Psoas muscle (tissue), 8 donors: ENCODE measurements around the gene TGM2. TPM values are rescaled to one million over a fixed set of nuclear protein-coding genes. Genes with fewer than 3 reads are reported as not detected.
A peak's percentile ranks its signal among the peaks of the same experiment; 100 is the strongest.

ENCODE experiments used
- ATAC-seq, 4 donors: fragments of 200-7000 bp; cut with Tn5 transposase; one replicate each; pipeline ENCODE4 v1.9.1; 2020; ENCODE audit warnings: moderate library complexity in 3 of 4, mild to moderate bottlenecking in 2 of 4
- DNase-seq, 2 donors: peaks; one replicate each; pipeline ENCODE4 v3.0.0-alpha.2; 2020
- H3K27ac ChIP-seq: fragments of 200-600 bp; one replicate; pipeline ENCODE4 v1.8.0; 2022
- H3K27me3 ChIP-seq, 3 donors: fragments of 200-600 bp in 1 of 3; one replicate each; pipeline versions ENCODE4 v1.6.1 to v1.8.0; 2013 to 2022; ENCODE audit warnings: low read length in 2 of 3, mild to moderate bottlenecking in 2 of 3, moderate library complexity in 1 of 3; ENCODE audit not compliant: insufficient read depth in 3 of 3
- H3K36me3 ChIP-seq, 2 donors: fragments of 200-600 bp in 1 of 2; one replicate each; pipeline versions ENCODE4 v1.6.1 to v1.8.0; 2013 to 2022; ENCODE audit warnings: low read depth in 1 of 2, mild to moderate bottlenecking in 1 of 2, moderate library complexity in 1 of 2; ENCODE audit not compliant: insufficient read depth in 1 of 2
- H3K4me1 ChIP-seq: fragments of 200-600 bp; one replicate; pipeline ENCODE4 v1.8.0; 2022
- H3K4me3 ChIP-seq: fragments of 200-600 bp; one replicate; pipeline ENCODE4 v1.8.0; 2022; ENCODE audit warnings: mild to moderate bottlenecking
- H3K9me3 ChIP-seq: fragments of 200-600 bp; one replicate; pipeline ENCODE4 v1.8.0; 2022
- WGBS, 3 donors: extraction: QIAGEN DNeasy Blood & Tissue Kit; methylation state at CpG; one replicate each; pipeline versions ENCODE4 v1.1.6 to v1.1.7; 2013; 5-methylcytosine and 5-hydroxymethylcytosine counted together
- intact Hi-C, 2 donors: fragments of 100-400 bp; cut with DNase I; formaldehyde crosslinking; loops; one replicate each; pipeline versions ENCODE4 v1.11.0 to v1.14.2; 2022
- polyA plus RNA-seq, 3 donors: library from polyadenylated mRNA; stranded (reverse); fragments of 200-250 nt; gene quantifications; one replicate each; pipeline ENCODE4 v1.2.3, GENCODE V29; 2013
- total RNA-seq, 4 donors: library from RNA; stranded (reverse); fragmentation: NEBNext Ultra II Directional in 2 of 4; extraction: Animal tissue kit (Norgen Biotek cat#: 25700) in 2 of 4; gene quantifications; one replicate each; pipeline versions ENCODE4 v1.2.1 to v1.2.4, GENCODE V29; 2021 to 2023
- TF ChIP-seq, protein P1 (sequence below): fragments of 200-600 bp; IDR thresholded peaks from one replicate; pipeline ENCODE4 v1.8.0; 2022; ENCODE audit warnings: antibody characterized with exemption
- donor health status: healthy with polysubstance abuse.
- donor health status: DM: no; HTN: no; CAD: no; lungs with moderate emphysema.
- donor health status: Bipolar disorder and iron deficiency.
- donor health status: healthy.
- donor health status: DM: yes; HTN: yes; CAD: no.
- donor health status: DM: no; HTN: no; CAD: no.
- donor health status: DM: no; HTN: no; CAD: no.
- donor health status: DM: yes; HTN: yes; CAD: no.

Gene TGM2
- total and polyA plus RNA-seq, 7 donors: 23.6 to 235 (median 117) TPM

DNA sequence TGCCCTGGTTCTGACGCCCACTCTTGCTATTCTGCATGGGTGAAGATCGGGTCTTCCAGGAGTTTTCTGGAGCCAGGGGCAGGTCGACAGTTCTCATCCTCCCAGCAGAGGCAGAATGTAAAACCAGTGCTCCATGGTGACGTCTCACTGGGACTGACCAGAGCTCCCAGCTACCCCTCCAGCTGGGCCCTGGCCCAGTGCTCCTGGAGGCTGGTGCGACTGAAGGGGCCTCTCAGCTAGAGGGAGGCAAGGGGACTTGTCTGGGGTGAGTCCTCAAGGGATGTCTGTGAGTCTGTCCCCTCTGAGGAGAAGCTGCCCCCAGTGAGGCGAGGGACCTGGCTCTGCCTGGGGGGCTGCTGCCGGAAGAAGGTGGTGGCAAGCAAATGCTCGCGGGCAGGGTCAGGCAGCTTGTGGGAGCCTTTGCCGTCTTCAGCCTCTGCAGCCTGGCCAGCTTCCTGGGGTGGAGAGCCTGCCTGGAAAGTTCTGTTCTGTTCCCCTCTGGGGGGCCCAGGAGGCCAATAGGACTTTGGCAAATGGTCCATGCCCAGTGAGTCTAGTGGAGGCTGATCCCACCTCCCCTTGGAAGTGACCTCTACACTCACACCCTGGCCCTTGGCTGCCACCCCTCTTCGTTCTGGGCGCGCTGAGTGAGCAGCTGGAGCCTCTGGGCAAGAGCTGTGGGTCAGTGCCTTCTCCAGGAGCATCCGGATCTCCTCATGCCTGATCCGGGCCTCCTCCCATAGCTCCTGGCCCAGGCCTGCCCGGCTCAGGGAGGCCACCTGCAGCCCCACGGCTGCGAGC is 47.9 kb upstream of the TGM2 start:
- WGBS, 3 donors: 55 to 61% (median 56%) methylated on average over 16 to 18 of the region's 18 CpGs
- no peak for DNase-seq
- Histone ChIP-seq H3K4me1 (peaks cover 5% of the 10 kb centered on the region), H3K9me3 (no peaks in the 10 kb centered on the region), H3K27me3 (no peaks in the 10 kb centered on the region), H3K4me3 (no peak overlapping the region), H3K36me3 (no peaks in the 10 kb centered on the region), H3K27ac (no peak overlapping the region)
- intact Hi-C loops: loop anchor here in 1 of 2 donors (10.0 kb wide), 1 partner anchor 288 kb away; no protein-coding TSS in a partner anchor
- TF ChIP-seq, protein P1, sequence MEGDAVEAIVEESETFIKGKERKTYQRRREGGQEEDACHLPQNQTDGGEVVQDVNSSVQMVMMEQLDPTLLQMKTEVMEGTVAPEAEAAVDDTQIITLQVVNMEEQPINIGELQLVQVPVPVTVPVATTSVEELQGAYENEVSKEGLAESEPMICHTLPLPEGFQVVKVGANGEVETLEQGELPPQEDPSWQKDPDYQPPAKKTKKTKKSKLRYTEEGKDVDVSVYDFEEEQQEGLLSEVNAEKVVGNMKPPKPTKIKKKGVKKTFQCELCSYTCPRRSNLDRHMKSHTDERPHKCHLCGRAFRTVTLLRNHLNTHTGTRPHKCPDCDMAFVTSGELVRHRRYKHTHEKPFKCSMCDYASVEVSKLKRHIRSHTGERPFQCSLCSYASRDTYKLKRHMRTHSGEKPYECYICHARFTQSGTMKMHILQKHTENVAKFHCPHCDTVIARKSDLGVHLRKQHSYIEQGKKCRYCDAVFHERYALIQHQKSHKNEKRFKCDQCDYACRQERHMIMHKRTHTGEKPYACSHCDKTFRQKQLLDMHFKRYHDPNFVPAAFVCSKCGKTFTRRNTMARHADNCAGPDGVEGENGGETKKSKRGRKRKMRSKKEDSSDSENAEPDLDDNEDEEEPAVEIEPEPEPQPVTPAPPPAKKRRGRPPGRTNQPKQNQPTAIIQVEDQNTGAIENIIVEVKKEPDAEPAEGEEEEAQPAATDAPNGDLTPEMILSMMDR: no peak
- ATAC-seq: no peak

DNA sequence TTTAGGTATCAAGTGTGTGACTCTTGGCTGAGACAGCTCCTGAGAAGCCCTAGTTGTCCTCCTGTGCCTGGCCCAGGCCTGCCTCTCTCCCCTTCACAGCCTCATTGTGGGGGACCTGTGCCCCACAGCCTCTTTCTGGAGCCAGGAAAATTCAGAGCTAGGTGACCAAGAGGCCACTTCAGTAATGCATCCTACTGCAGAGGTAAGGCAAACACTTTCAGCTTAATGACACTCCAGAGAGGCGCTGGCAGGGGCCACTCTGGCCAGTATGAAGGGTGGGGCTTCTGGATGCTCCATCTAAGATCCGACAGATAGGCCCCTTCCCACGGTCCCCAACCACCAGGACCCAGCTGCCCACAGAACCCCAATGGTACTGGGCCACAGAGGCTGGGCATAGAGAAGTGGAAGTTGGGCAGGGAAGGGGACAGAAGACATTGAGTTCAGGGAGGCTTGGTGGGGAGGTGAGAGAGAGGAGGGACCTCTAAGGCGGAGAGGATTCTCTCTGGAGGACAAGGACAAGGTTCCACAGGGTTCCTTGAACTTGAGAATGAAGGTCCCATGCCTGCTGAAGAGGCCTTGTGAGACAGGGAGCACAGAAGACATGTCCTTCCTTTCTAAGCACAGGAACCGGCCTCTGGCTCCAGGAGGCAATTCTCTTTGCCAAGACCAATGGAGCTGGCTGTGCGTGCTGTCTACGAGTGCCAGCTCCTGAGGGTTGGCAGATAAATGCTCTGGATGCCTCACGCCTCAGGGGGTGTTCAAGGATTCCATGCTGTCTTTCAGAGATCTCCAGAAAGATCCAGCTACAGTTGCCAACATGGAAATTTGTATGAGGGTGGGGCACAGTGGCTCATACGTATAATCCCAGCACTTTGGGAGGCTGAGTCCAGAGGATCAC is 46.4 kb upstream of the TGM2 start:
- H3K27me3 ChIP-seq: no peaks in the 10 kb centered on the region
- 47 to 60% (median 48%) methylated on average over 9 of the region's 9 CpGs for WGBS, 3 donors
- peaks cover 5% of the 10 kb centered on the region for H3K4me1 ChIP-seq
- H3K9me3 ChIP-seq: no peaks in the 10 kb centered on the region
- H3K4me3 ChIP-seq: no peak overlapping the region
- ATAC-seq (peak; percentile 5 to 71 (median 50)), DNase-seq (no peak)
- TF ChIP-seq, protein P1: no peak
- no peaks in the 10 kb centered on the region for H3K36me3 ChIP-seq
- intact Hi-C loops: loop anchor here in 1 of 2 donors (10.0 kb wide), 1 partner anchor 287 kb away; no protein-coding TSS in a partner anchor
- H3K27ac ChIP-seq: no peak overlapping the region

DNA sequence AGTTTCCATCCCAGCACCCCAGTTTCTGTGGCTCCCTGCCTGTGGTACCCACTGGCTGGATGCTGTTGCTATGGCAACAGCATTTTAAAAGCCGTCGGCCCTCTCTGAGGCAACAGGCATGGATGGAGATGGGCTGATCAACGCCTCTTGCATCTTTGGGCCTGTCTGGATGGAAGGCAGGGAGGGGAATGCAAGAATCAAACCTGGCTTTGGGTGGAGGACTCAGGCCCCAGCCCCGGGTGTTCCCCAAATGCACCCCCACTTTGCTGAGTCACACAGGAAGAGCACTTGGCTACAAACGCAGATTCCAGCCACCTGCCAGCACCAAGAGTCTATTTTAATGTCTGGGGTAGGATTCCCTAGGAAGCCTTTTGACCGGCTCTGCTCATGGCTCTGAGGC is 45.7 kb upstream of the TGM2 start:
- intact Hi-C loops: loop anchor here in 1 of 2 donors (10.0 kb wide), 1 partner anchor 286 kb away; no protein-coding TSS in a partner anchor
- no peak for DNase-seq
- ATAC-seq: peak; percentile 36 to 64 (median 52)
- no peak overlapping the region for H3K27ac ChIP-seq
- H3K4me3 ChIP-seq: no peak overlapping the region
- WGBS, 3 donors: 37 to 44% (median 41%) methylated on average over 6 of the region's 6 CpGs
- TF ChIP-seq, protein P1: no peak
- H3K9me3 ChIP-seq: no peaks in the 10 kb centered on the region
- no peaks in the 10 kb centered on the region for H3K36me3 ChIP-seq
- no peaks in the 10 kb centered on the region for H3K27me3 ChIP-seq
- peaks cover 5% of the 10 kb centered on the region for H3K4me1 ChIP-seq

DNA sequence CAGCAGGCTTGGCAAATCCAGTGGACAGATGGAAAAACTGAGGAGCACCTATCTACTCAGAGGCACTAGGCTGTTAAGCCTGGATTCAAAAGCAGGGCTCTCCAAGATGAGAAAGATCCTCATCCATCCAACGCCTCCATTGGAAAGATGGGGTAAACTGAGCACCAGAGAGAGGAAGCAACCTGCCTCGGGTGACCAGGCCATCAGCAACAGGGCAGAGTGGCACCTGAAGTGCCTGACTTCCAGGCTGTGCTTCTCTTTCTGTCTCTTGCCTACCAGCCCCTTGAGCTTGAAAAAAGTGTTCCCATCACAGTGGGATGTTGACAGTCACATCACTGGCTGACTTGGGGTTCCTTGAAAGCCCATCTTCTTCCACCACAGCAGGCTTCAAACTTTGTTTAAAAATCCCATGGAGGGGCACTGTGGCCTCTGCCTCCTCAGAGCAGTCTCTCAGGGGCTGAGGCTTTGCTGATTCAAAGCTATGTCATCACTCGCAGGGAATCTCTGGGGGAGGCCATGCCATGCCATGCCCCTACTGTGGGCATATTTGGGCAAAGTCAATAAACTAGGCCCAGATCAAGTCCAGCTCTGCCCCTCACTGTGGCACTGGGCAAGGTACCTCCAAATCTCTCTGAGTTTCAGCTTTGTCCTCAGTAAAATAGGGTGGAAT is 44.8 kb upstream of the TGM2 start:
- no peaks in the 10 kb centered on the region for H3K27me3 ChIP-seq
- DNase-seq (no peak), ATAC-seq (no peak)
- H3K4me3 ChIP-seq: no peak overlapping the region
- H3K27ac ChIP-seq: no peak overlapping the region
- TF ChIP-seq, protein P1: no peak
- H3K9me3 ChIP-seq: no peaks in the 10 kb centered on the region
- intact Hi-C loops: loop anchor here in 1 of 2 donors (10.0 kb wide), 1 partner anchor 285 kb away; no protein-coding TSS in a partner anchor
- H3K36me3 ChIP-seq: no peaks in the 10 kb centered on the region
- peaks cover 5% of the 10 kb centered on the region for H3K4me1 ChIP-seq
- 91 to 100% (median 97%) methylated on average over 3 of the region's 3 CpGs for WGBS, 3 donors
